IPS-20b (cell line): ENCODE results near the gene IFTAP.

Experiments used
- H3K27ac ChIP-seq: one replicate; pipeline ENCODE4 v1.5.1; 2013; ENCODE audit warnings: low read length
- H3K27me3 ChIP-seq: 2 replicates; pipeline ENCODE4 v1.6.1; 2013; ENCODE audit warnings: mild to moderate bottlenecking, low read length, inconsistent platforms; ENCODE audit not compliant: insufficient read depth
- H3K36me3 ChIP-seq: 2 replicates; pipeline ENCODE4 v1.6.1; 2013; ENCODE audit warnings: low read depth, mild to moderate bottlenecking, inconsistent platforms, low read length, moderate library complexity; ENCODE audit not compliant: insufficient read depth
- H3K4me1 ChIP-seq: 2 replicates; pipeline ENCODE4 v1.6.1; 2013; ENCODE audit warnings: mild to moderate bottlenecking, control low read depth, inconsistent platforms, low read length, moderate library complexity; ENCODE audit not compliant: insufficient read depth
- H3K4me3 ChIP-seq: 2 replicates; pipeline ENCODE4 v1.5.1; 2013; ENCODE audit warnings: mild to moderate bottlenecking, low read length, inconsistent platforms
- H3K9ac ChIP-seq: 2 replicates; pipeline ENCODE4 v1.6.1; 2013; ENCODE audit warnings: low read depth, mild to moderate bottlenecking, inconsistent platforms, low read length, moderate library complexity
- H3K9me3 ChIP-seq: 2 replicates; pipeline ENCODE4 v1.6.1; 2013; ENCODE audit warnings: mild to moderate bottlenecking, low read depth, low read length, inconsistent platforms; ENCODE audit not compliant: insufficient read depth

The IFTAP gene

DNA sequence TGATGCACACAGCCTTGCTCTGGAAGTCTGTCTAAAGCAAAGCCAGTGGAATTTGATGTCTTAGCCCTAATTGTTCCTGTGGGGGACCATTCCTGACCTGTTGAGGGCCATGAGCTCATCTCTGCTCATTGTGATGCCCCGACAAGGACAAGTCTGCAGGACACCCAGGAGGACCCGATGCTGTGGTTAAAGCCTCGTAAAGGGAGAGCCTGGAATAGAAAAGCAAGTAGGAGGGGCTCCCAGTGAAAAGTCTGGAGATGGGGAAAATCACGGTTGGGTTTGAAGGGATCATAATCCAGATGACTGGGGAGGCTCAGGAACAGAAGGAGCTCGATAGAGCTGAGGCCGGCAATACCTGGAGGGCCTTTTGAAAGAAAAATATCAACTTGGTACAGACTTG is 102.2 kb downstream of the IFTAP start:
- no peak overlapping the region for H3K27ac ChIP-seq

DNA sequence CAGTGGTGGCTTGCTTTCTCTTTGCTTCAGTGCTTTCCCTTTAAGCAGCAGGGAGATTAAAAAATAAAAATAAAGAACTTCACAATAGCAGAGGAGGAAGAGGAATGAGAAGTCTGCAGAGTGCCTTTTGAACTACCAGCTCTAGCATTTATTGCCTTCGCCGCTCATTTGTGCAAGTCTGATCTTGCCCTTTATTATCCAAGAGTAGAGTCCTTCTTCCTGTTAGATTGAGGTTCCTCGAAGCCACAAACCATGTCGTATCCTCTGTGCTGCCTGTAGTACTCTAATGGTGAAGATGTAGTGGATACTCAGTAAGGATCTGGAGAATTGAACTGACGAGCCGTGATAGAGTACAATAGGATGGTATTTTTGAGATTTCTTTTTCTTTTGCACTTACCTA is 105.0 kb downstream of the IFTAP start:
- no peak overlapping the region for H3K9ac ChIP-seq
- H3K4me3 ChIP-seq, result no peak overlapping the region
- H3K27me3 ChIP-seq, result no peaks in the 10 kb centered on the region
- H3K36me3 ChIP-seq, result no peaks in the 10 kb centered on the region
- no peaks in the 10 kb centered on the region for H3K9me3 ChIP-seq
- H3K4me1 ChIP-seq, result peaks cover 27% of the 10 kb centered on the region
- H3K27ac ChIP-seq, result no peak overlapping the region

More for the DNA sequence above, 102.2 kb downstream of the IFTAP start:
- Histone ChIP-seq H3K27me3 (no peaks in the 10 kb centered on the region), H3K9ac (no peak overlapping the region), H3K4me1 (peaks cover 18% of the 10 kb centered on the region; the same call in 1 of the 2 replicates), H3K36me3 (no peaks in the 10 kb centered on the region), H3K4me3 (no peak overlapping the region), H3K9me3 (no peaks in the 10 kb centered on the region)

DNA sequence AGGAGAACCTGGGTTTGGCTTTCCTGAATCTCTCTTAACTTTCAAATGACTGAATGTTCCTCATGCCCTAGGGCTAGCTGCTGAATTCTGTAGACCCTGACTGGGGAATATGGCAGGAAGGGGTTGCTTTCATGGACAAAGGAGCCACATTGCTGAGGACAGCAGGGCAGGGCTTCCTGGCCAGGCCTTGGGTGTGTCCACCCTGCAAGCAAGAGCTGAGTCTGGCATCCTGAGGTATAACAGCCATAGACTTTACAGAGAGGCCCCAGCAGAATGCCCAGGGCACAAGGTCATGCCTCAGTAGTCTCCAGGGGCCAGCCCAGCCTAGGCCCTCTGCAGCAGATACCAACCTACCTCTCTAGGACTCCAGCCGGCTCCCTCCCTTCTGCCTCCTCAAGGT is 105.9 kb downstream of the IFTAP start:
- H3K27me3 ChIP-seq, result no peaks in the 10 kb centered on the region
- H3K4me1 ChIP-seq, result peaks cover 27% of the 10 kb centered on the region
- H3K9ac ChIP-seq, result no peak overlapping the region
- no peaks in the 10 kb centered on the region for H3K9me3 ChIP-seq
- H3K4me3 ChIP-seq, result no peak overlapping the region
- H3K36me3 ChIP-seq, result no peaks in the 10 kb centered on the region
- no peak overlapping the region for H3K27ac ChIP-seq

DNA sequence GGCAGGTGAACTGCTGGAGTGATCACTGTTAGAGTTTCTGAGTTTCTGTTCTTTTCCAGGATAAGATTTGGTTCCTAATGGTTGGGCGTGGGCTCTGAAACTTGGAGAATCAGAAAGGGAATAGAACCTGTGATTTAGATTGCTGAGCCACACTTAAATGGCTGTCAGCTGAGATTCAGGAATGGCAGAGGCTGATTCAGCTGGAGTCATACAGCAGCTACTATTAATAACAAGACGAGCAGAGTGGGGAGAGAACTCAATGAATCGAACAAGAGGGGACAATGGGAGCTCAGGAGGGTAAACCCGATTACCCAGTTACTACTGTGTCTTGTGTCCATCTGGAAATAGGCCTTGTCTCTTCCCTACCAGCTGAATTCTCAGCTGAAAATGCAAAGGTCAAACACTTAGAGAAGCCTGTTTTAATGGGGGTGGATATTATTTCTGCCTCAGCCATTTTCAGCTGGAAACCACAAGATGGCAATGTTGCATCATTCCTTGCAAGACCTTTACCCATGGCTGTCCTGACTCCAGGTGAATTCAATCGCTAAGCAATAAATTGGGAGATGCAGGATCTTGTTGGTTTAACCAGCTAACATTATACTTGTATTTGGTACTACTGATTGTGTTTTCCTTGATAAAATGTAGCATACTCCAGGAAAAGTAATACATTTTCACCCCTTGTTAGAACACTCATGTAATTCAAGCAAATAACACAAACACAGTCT is 108.2 kb downstream of the IFTAP start:
- Histone ChIP-seq H3K27me3 (no peaks in the 10 kb centered on the region), H3K4me3 (no peak overlapping the region), H3K4me1 (peaks cover 23% of the 10 kb centered on the region), H3K9me3 (no peaks in the 10 kb centered on the region), H3K27ac (no peak overlapping the region), H3K9ac (peak overlapping the region; percentile 13; the same call in 1 of the 2 replicates), H3K36me3 (no peaks in the 10 kb centered on the region)

DNA sequence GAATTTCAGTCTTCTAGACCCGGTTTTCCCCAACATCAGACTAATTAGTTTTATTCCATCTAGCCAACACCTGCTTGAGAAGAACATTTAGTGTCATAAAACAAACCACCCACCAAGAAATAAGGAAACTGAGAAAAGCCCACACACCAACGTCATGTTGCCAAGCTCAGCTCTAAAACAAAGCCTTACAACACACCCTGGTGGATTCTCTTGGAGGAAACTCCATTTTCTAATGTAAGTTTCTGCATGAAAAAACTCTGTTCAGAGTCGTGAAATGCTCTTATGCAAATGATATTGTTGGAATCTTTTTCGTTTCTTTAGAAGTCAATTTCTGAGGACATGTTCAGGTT is 108.7 kb downstream of the IFTAP start:
- H3K27me3 ChIP-seq, result no peaks in the 10 kb centered on the region
- no peak overlapping the region for H3K9ac ChIP-seq
- no peaks in the 10 kb centered on the region for H3K36me3 ChIP-seq
- no peak overlapping the region for H3K27ac ChIP-seq
- H3K4me3 ChIP-seq, result no peak overlapping the region
- peaks cover 23% of the 10 kb centered on the region for H3K4me1 ChIP-seq
- H3K9me3 ChIP-seq, result no peaks in the 10 kb centered on the region
